GM18951 (cell line): ENCODE data around the gene RHEX.

Experiments
- POLR2A ChIP-seq: IDR thresholded peaks from 4 replicates; pipeline ENCODE4 v1.6.1; 2011; ENCODE audit warnings: mild to moderate bottlenecking; ENCODE audit not compliant: insufficient read length, insufficient read depth; ENCODE audit errors: extremely low read depth
- in situ Hi-C: fragments of 300-500 bp; cut with MboI; formaldehyde crosslinking; loops from one replicate; pipeline ENCODE4 v1.12.0; 2022; ENCODE audit warnings: low sequenced_read_pairs, mixed read lengths, inconsistent platforms; ENCODE audit not compliant: unreplicated experiment

Gene RHEX

GRCh38 chr1:206133751-206134415, 80.9 kb downstream of the RHEX start:
- no peak for TF ChIP-seq POLR2A
- in situ Hi-C loops = no loop called here

- in situ Hi-C loops = no loop called here
- no peak for TF ChIP-seq POLR2A
These were observed 82.3 kb downstream of the RHEX start for GRCh38 chr1:206135248-206135647.

DNA sequence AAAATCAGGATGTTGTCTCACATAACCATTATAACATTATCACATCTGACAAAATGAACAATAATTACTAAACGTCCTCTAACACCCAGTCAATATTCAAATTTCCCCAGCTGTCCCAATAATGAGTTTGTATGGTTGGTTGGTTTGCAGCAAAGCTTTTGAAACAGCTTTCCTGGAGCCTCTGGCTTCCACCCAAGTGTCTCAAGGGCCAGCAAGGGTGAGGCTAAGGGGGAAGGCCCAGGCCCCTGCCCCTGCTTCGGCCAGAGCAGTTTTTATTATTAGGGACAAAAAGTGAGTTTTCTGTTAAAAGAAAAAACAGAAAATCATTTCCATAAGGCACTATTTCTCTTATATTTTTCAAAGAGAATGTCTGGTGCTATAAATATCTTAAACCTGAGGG, 83.3 kb downstream of the RHEX start:
- no peak for TF ChIP-seq POLR2A

DNA sequence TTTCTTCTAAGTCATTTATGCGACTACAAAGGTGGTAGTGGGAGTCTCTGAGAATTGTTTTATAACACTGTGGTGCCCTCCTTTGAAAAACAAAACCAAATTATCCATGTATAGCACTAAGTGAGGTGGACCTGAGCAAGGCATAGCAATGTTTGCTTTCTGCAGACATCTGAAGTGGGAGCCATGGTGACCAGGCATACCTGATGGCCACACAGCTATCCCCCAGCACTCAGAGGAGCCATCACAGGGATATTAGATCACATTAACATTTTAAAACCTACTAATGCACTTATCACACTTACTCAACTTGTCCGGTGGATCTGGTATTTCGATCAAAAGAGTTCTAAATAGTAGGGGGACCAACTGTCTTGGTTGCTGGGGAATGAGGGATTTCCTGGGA, 89.0 kb downstream of the RHEX start:
- TF ChIP-seq POLR2A = no peak
- in situ Hi-C loops = no loop called here

More for the DNA sequence above, 83.3 kb downstream of the RHEX start:
- in situ Hi-C loops = no loop called here

DNA sequence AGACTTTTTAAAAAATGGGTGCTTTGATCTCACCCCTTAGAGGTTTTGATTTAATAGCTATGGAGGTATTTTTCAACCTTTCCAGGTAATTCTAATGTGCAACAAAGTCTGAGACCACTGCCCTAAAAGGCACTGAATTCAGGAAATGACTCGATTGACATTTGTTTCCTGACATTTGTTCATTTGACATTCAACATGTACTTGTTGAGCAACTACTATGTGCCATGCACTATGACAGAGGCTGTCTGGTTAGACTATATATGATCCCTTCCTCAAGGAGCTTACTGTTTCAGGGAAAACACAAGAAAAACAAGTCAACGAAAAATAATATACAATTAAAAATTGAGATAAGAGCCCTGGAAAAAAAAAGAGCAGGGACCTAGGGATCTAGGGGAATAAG, 89.8 kb downstream of the RHEX start:
- in situ Hi-C loops = no loop called here
- TF ChIP-seq POLR2A = no peak

DNA sequence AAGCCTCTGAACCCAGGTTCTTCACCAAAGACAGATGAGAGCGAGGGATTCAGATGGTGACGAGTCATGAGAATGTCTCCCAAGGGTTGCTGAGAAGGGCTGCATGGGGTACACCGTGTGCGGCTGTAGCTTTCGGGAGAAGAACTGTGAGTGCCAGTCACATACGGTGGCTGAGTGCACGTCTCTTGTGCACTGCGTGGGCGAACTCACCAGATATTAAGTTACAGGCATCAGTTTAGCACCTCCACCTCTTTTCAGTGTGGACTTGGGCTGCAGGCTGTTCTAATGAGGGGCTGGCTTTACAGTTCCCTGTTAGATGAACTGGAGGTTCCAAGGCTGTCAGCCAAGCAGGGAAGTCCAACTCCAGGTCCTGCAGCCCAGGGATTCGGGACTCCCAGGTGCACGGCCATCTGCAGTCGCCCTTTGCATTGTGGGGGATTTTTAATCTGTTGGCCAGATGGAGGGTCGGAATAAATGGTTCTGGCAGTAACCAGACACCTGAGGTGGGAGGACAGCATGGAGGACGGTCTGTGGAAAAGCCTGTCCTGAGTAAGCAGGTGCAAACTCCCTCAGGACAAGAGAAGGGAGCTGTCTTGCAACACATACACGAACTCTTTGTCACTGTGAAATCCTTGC, 90.7 kb downstream of the RHEX start:
- in situ Hi-C loops = no loop called here
- TF ChIP-seq POLR2A = no peak

- in situ Hi-C loops = no loop called here
- no peak for TF ChIP-seq POLR2A
These were observed 91.6 kb downstream of the RHEX start for GRCh38 chr1:206144605-206145004.

DNA sequence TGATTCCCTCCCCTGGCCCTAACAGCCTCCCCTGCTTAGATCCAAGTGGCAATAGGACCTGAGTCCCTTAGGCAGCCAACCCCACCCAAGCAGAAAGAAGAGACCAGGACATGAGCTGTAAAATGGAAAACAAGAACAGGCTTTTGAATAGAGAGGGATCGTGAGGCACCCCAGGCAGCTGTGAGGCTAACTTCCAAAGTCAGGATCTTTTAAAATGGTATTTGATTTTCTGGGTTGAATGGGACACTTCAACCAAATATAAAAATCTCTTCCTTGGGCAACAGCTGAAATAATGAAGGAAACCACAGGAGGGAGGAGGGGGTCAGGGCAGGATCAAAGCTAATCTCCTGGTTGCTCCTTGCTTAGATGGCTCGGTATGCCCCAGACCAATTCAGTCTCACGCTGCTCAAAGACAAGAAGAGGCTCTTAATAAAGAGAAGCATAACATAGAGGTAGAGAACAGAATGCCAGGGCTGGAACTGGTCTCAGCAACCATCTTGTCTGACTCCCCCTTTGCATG, 92.9 kb downstream of the RHEX start:
- in situ Hi-C loops = no loop called here
- TF ChIP-seq POLR2A = no peak
